Vagina (tissue), 2 donors: Measurements from ENCODE around the gene DRD3. TPM values are rescaled to one million over a fixed set of nuclear protein-coding genes. Genes with fewer than 3 reads are reported as not detected.

ENCODE experiments used
- DNase-seq, 2 donors: peaks; one replicate each; pipeline ENCODE4 v3.0.0-alpha.2; 2017; ENCODE audit errors: extremely low spot score in 2 of 2
- H3K27ac ChIP-seq: fragments of 200-600 bp; sonication (generic); one replicate; pipeline ENCODE4 v1.5.1; 2019
- H3K27me3 ChIP-seq: fragments of 200-600 bp; sonication (generic); one replicate; pipeline ENCODE4 v1.5.1; 2019
- H3K36me3 ChIP-seq, 2 donors: fragments of 200-600 bp; sonication (generic); one replicate each; pipeline ENCODE4 v1.5.1; 2017 to 2019
- H3K4me1 ChIP-seq: fragments of 200-600 bp; sonication (generic); one replicate; pipeline ENCODE4 v1.5.1; 2019
- H3K4me3 ChIP-seq, 2 donors: fragments of 200-600 bp; sonication (generic); 1 replicate in 1 of 2; 2 replicates in 1 of 2; pipeline ENCODE4 v1.5.1; 2016 to 2019
- H3K9me3 ChIP-seq: fragments of 200-600 bp; sonication (generic); one replicate; pipeline ENCODE4 v1.5.1; 2019
- CTCF ChIP-seq, 3 experiments: fragments of 450-650 bp in 2 of 3; fragments of 200-600 bp in 1 of 3; sonication (generic) in 1 of 3; IDR thresholded peaks; one replicate each; pipeline ENCODE4 v1.5.1; 2017 to 2019; ENCODE audit warnings: antibody characterized with exemption in 3 of 3, mild to moderate bottlenecking in 2 of 3, moderate library complexity in 2 of 3
- POLR2A ChIP-seq, 2 donors: fragments of 450-650 bp; IDR thresholded peaks; one replicate each; pipeline ENCODE4 v1.6.1; 2017; ENCODE audit warnings: antibody characterized with exemption in 2 of 2, mild to moderate bottlenecking in 2 of 2, moderate library complexity in 2 of 2
- POLR2AphosphoS5 ChIP-seq, 2 donors: sonication (generic); formaldehyde crosslinking; IDR thresholded peaks; one replicate each; pipeline ENCODE4 v1.9.0; 2017; ENCODE audit warnings: antibody characterized with exemption in 2 of 2, mild to moderate bottlenecking in 2 of 2, low read depth in 1 of 2; ENCODE audit not compliant: insufficient read depth in 1 of 2
- intact Hi-C: fragments of 100-400 bp; cut with DNase I; formaldehyde crosslinking; loops from one replicate; pipeline ENCODE4 v1.15.1; 2023
- total RNA-seq: library from RNA; depleted of rRNA; stranded (reverse); fragments of >200 nt; gene quantifications from one replicate; pipeline ENCODE4 v1.2.3, GENCODE V29; 2016

DRD3 gene
- total RNA-seq, 1 donor from 2014 or later = not detected

- Histone ChIP-seq H3K4me3 (no peak overlapping the region), H3K36me3 (no peaks in the 10 kb centered on the region), H3K9me3 (no peaks in the 10 kb centered on the region), H3K27ac (no peak overlapping the region), H3K4me1 (no peaks in the 10 kb centered on the region), H3K27me3 (no peaks in the 10 kb centered on the region)
- no peak for DNase-seq
- TF ChIP-seq CTCF (IDR thresholded peaks at IDR 0.05) (no peak), POLR2AphosphoS5 (IDR thresholded peaks at IDR 0.05; ENCODE audit: insufficient read depth in 1 of 2, low read depth in 1 of 2) (no peak), POLR2A (IDR thresholded peaks at IDR 0.05) (no peak)
- intact Hi-C loops = no loop called here
Measured at GRCh38 chr3:114139836-114140235, 39.0 kb downstream of the DRD3 start.

- Histone ChIP-seq H3K4me3 (no peak overlapping the region), H3K27me3 (no peaks in the 10 kb centered on the region), H3K36me3 (no peaks in the 10 kb centered on the region), H3K9me3 (no peaks in the 10 kb centered on the region), H3K4me1 (no peaks in the 10 kb centered on the region), H3K27ac (no peak overlapping the region)
- intact Hi-C loops = no loop called here
- DNase-seq = no peak
- TF ChIP-seq CTCF (IDR thresholded peaks at IDR 0.05) (no peak), POLR2AphosphoS5 (IDR thresholded peaks at IDR 0.05; ENCODE audit: insufficient read depth in 1 of 2, low read depth in 1 of 2) (no peak), POLR2A (IDR thresholded peaks at IDR 0.05) (no peak)
Measured at GRCh38 chr3:114133947-114134346, 44.9 kb downstream of the DRD3 start.

GRCh38 chr3:114132500-114132899 is 46.4 kb downstream of the DRD3 start:
- TF ChIP-seq POLR2AphosphoS5 (IDR thresholded peaks at IDR 0.05; ENCODE audit: insufficient read depth in 1 of 2, low read depth in 1 of 2) = no peak
- TF ChIP-seq POLR2A (IDR thresholded peaks at IDR 0.05) = no peak
- TF ChIP-seq CTCF (IDR thresholded peaks at IDR 0.05) = no peak
- intact Hi-C loops = no loop called here
- Histone ChIP-seq H3K36me3 (no peaks in the 10 kb centered on the region), H3K27me3 (no peaks in the 10 kb centered on the region), H3K9me3 (no peaks in the 10 kb centered on the region), H3K27ac (no peak overlapping the region), H3K4me1 (no peaks in the 10 kb centered on the region), H3K4me3 (no peak overlapping the region)
- no peak for DNase-seq

GRCh38 chr3:114128826-114129225 is 50.0 kb downstream of the DRD3 start:
- Histone ChIP-seq H3K27me3 (no peaks in the 10 kb centered on the region), H3K27ac (no peak overlapping the region), H3K9me3 (no peaks in the 10 kb centered on the region), H3K4me3 (no peak overlapping the region), H3K4me1 (no peaks in the 10 kb centered on the region), H3K36me3 (no peaks in the 10 kb centered on the region)
- intact Hi-C loops = no loop called here
- TF ChIP-seq CTCF (IDR thresholded peaks at IDR 0.05) (no peak), POLR2A (IDR thresholded peaks at IDR 0.05) (no peak), POLR2AphosphoS5 (IDR thresholded peaks at IDR 0.05; ENCODE audit: insufficient read depth in 1 of 2, low read depth in 1 of 2) (no peak)
- DNase-seq = no peak

- H3K27ac ChIP-seq = no peak overlapping the region
- no peaks in the 10 kb centered on the region for H3K36me3 ChIP-seq
- no peak for DNase-seq
- no peaks in the 10 kb centered on the region for H3K9me3 ChIP-seq
- no peaks in the 10 kb centered on the region for H3K4me1 ChIP-seq
- intact Hi-C loops = no loop called here
- no peak for TF ChIP-seq CTCF (IDR thresholded peaks at IDR 0.05)
- TF ChIP-seq POLR2A (IDR thresholded peaks at IDR 0.05) = no peak
- TF ChIP-seq POLR2AphosphoS5 (IDR thresholded peaks at IDR 0.05; ENCODE audit: insufficient read depth in 1 of 2, low read depth in 1 of 2) = no peak
- no peak overlapping the region for H3K4me3 ChIP-seq
- no peaks in the 10 kb centered on the region for H3K27me3 ChIP-seq
Measured at GRCh38 chr3:114128231-114128630, 50.6 kb downstream of the DRD3 start.
